SH-SY5Y (cell line): Measurements from ENCODE around the gene ZNF567.

Experiments
- GATA2 ChIP-seq: IDR thresholded peaks from 2 replicates; pipeline ENCODE4 v1.6.1; 2011; ENCODE audit warnings: mild to moderate bottlenecking, low read depth, low read length
- GATA3 ChIP-seq: IDR thresholded peaks from 2 replicates; pipeline ENCODE4 v1.6.1; 2011; ENCODE audit warnings: low read depth, mild to moderate bottlenecking, low read length, moderate library complexity

- TF ChIP-seq GATA2 (no peak), GATA3 (no peak)
Observed at GRCh38 chr19:36679455-36679854, 8.0 kb upstream of the ZNF567 start.
